ENCODE measurements around the gene KCNIP2. TPM values are rescaled to one million over a fixed set of nuclear protein-coding genes. Genes with fewer than 3 reads are reported as not detected.

The KCNIP2 gene
- 0.42 TPM in 1 of 2 replicates, not detected in the other for total RNA-seq

DNA sequence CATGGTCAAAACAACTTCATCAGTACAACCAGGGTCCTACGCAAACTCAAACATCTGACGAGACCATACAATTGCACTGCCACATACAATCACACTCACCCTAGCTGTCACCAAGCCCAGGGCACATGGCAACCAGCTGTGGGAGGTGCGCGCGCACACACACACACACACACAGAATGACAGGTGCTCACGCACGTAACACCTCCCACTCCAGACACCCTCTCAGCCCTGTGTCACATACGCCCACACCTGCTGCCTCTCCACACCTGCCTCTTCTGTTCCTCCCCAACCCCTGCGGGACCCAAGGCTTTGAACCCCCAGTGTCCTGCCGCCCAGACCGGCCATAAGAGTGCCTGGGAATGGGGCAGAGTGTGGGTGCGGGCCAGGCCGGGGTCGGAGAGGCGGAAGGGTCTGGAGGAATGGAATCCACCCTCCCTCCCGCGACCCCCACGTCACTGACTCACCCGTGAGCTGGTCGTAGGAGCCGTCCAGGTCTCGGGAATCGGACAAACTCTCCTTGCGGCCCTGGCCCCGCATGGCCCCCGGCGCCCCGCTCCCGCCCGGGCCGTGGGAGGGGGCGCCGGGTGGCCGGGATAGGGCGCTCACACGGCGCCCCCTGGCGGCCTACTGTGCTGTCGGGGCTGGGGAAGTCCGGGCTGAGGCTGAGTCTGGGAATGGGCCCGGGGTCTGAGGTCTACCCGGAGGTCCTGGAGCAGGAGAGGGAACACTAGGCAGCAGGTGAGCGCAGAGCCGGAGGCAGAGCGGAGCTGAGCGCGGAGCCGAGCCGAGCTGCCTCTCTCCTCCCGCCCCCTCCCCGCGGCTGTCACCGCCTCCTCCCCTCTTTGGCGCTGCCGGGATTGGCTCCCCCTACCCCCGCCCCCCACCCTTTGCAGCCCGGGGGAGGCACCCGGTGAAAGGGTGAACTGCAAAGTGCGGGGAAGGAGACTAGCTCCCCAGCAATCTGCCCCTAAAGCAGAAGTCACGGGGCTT is at the start of gene KCNIP2:
KCNIP2 (minus strand) TSS at position 769 of the 990 bp plus-strand sequence; CDS start at position 537, 232 bp downstream.

GRCh38 chr10:101818119-101818871 is 25.3 kb downstream of the KCNIP2 start, which contains the start of gene OGA:
Gene OGA, minus strand, starts transcription at chr10:101818444. Its CDS starts 422 bp downstream, at chr10:101818022.

DNA sequence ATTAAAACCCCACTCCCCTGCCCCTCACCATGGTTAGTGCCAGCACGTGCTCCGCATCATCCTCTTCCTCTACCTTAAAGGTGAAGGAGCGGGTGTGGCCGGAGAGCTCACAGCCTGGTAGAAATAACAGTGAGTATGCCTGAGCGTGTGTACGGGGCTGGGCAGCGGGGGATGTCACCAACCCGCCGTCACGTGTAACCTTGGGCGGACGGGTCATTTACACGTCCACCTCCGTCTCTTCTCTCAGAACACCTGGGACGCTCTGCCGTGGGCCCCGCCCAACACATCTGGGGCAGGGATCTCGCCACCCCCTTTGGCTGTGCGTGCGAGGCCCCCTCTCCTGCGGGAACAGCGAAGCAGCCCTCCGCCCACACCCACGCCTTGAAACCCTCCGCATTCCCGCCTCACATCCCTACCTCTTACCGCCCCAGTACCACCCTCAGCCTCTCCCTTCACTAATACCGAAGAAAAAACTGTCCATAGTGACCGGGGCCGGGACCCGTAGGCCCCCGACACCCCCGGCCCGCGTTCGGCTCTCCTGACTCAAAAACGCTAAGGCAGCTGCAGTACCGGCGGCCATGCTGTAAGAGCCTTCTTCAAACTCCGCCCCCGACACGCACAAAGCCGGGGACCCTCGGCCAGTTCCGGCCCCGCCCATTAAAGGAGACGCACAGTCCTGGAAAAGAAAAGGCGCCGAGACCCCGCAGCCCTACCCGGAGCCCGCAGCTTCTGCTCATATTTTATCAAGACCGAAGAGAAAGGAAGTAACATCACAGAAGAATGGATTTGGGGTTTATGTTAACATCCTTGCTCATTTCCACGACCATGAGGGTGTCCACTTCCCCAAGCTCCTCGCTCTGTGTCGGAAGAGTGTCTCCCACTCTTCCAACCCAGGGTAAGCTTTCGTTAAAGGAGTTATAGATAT is 60.5 kb downstream of the KCNIP2 start, which contains the start of gene NPM3:
NPM3 (minus strand) TSS at position 636 of the 925 bp plus-strand sequence; CDS start at position 580, 56 bp downstream.

Other genes with a start within 250 kb of the KCNIP2 start
- gene FBXW4, start 148.6 kb downstream of the KCNIP2 start, total RNA-seq: 13.1 and 13.5 TPM in 2 replicates
- not detected in 2 replicates for gene FGF8, start 67.7 kb downstream of the KCNIP2 start, total RNA-seq
- gene NPM3, start 60.4 kb downstream of the KCNIP2 start, total RNA-seq: 163 and 182 TPM in 2 replicates
- gene OGA, start 25.4 kb downstream of the KCNIP2 start, total RNA-seq: 55.8 and 57.7 TPM in 2 replicates
- 9.1 and 12.7 TPM in 2 replicates for gene ARMH3, start 212.4 kb upstream of the KCNIP2 start, total RNA-seq
- 49.8 and 52.5 TPM in 2 replicates for gene HPS6, start 221.5 kb upstream of the KCNIP2 start, total RNA-seq